GM23248 (cell line): ENCODE data around the gene ST6GAL1.

Experiments
- EZH2 ChIP-seq: fragments of 200-600 bp; sonication (generic); IDR thresholded peaks from 2 replicates; pipeline ENCODE4 v1.6.1; 2018; ENCODE audit warnings: antibody characterized with exemption, mild to moderate bottlenecking; ENCODE audit not compliant: insufficient read depth, poor library complexity, severe bottlenecking
- EZH2phosphoT487 ChIP-seq: fragments of 200-600 bp; sonication (generic); IDR thresholded peaks from 2 replicates; pipeline ENCODE4 v1.6.1; 2018; ENCODE audit warnings: antibody characterized with exemption, moderate library complexity, mild to moderate bottlenecking, low read depth; ENCODE audit not compliant: insufficient read depth

DNA sequence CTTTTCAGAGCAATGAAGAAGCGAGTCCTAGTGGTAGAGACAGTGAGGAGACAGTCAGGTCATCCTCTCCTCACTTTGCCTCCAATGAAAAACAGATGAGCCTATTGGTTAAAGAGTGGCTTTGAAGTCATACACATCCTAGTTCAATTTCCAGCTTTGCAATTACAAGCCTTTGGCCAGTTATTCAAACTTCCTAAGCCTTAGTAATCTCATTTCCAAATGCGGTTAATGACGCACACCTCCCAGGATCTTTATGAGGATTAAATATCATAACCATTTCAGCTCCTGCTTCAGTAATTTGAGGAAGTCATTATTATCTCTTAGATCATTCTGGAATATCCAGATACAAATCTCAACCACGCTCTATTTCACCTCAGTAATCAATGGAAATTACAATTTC lies 10.0 kb upstream of the ST6GAL1 start:
- TF ChIP-seq EZH2 (no peak), EZH2phosphoT487 (no peak)
